K562 (cell line): ENCODE measurements around the gene MAP3K6. TPM values are rescaled to one million over a fixed set of nuclear protein-coding genes. Genes with fewer than 3 reads are reported as not detected.
A peak's percentile ranks its signal among the peaks of the same experiment; 100 is the strongest.

ENCODE experiments used
- ATAC-seq: fragments of 200-7000 bp; cut with Tn5 transposase; 3 replicates; pipeline ENCODE4 v1.9.1; 2020; ENCODE audit warnings: moderate library complexity
- BruUV-seq: library from RNA; stranded (reverse); fragments of 400-500 nt; replicated peaks from 2 replicates; lab custom pipeline; 2021; lab: Mats Ljungman, UMichigan
- CTCF ChIA-PET: fragments of 300-600 bp; formaldehyde crosslinking; extraction: SDS; loops from one replicate; lab custom pipeline; 2021; ENCODE audit warnings: low intra/inter-chr PET ratio; lab: Yijun Ruan, JAX
- POLR2A ChIA-PET: fragments of 300-600, 350-650 bp; sonication (Branson Sonifier 250); formaldehyde crosslinking; extraction: SDS; loops from one replicate; lab custom pipeline; 2021; ENCODE audit warnings: antibody characterized with exemption, inconsistent platforms; lab: Yijun Ruan, JAX
- DNase-seq, 4 experiments: peaks; one replicate each; pipeline versions ENCODE4 v3.0.0 to v3.0.0-alpha.2; 2011 to 2018; ENCODE audit warnings: low spot score in 3 of 4, mixed read lengths in 3 of 4; ENCODE audit errors: extremely low read depth in 1 of 4
- FAIRE-seq: peaks from 2 replicates; lab custom pipeline; 2011; peaks lifted over from hg19 to GRCh38; lab: Jason Lieb, UNC
- H2AFZ ChIP-seq: 2 replicates; pipeline ENCODE4 v1.6.0; 2011; ENCODE audit warnings: low read depth, low read length, control low read depth, inconsistent platforms
- H3K27ac ChIP-seq: fragments of 200-600 bp; 3 replicates; pipeline ENCODE4 v1.8.0; 2011; ENCODE audit warnings: low read depth, mild to moderate bottlenecking, control low read depth, inconsistent platforms, low read length, moderate library complexity, mixed read lengths; ENCODE audit errors: extremely low read depth
- H3K27me3 ChIP-seq, 2 experiments: fragments of 300-600 bp in 1 of 2; 2 replicates in 1 of 2; 3 replicates in 1 of 2; pipeline versions ENCODE4 v1.6.0 to v1.8.0; 2011; ENCODE audit warnings: inconsistent platforms in 2 of 2, low read length in 2 of 2, mild to moderate bottlenecking in 1 of 2, mixed read lengths in 1 of 2, moderate library complexity in 1 of 2; ENCODE audit not compliant: control insufficient read depth in 2 of 2, insufficient read depth in 2 of 2
- H3K36me3 ChIP-seq: fragments of 300-600 bp; 3 replicates; pipeline ENCODE4 v1.8.0; 2011; ENCODE audit warnings: mild to moderate bottlenecking, low read length, inconsistent platforms; ENCODE audit not compliant: control insufficient read depth, insufficient read depth
- H3K4me1 ChIP-seq, 2 experiments: fragments of 200-600 bp in 1 of 2; replicated peaks in 1 of 2; 2 replicates in 1 of 2; 3 replicates in 1 of 2; pipeline versions ENCODE4 v1.5.1 to v1.8.0; 2011; ENCODE audit warnings: inconsistent platforms in 2 of 2, low read length in 2 of 2, mild to moderate bottlenecking in 1 of 2, mixed read lengths in 1 of 2, moderate library complexity in 1 of 2; ENCODE audit not compliant: control insufficient read depth in 2 of 2, insufficient read depth in 2 of 2
- H3K4me2 ChIP-seq: 2 replicates; pipeline ENCODE4 v1.6.1; 2011; ENCODE audit warnings: low read length, control low read depth, inconsistent platforms, mixed read lengths; ENCODE audit not compliant: insufficient read depth
- H3K4me3 ChIP-seq: fragments of 200-600 bp; sonication (generic), shearing (Covaris generic); 2 replicates; pipeline ENCODE4 v1.5.1; 2016; ENCODE audit warnings: control low read depth, inconsistent platforms
- H3K79me2 ChIP-seq: fragments of 200-600 bp; 3 replicates; pipeline ENCODE4 v1.8.0; 2011; ENCODE audit warnings: low read length, inconsistent platforms; ENCODE audit not compliant: control insufficient read depth, insufficient read depth
- H3K9ac ChIP-seq, 2 experiments: 2 replicates each; pipeline versions ENCODE4 v1.6.0 to v1.6.1; 2011; ENCODE audit warnings: low read depth in 2 of 2, low read length in 2 of 2, control low read depth in 1 of 2, inconsistent platforms in 1 of 2, mild to moderate bottlenecking in 1 of 2, mixed read lengths in 1 of 2; ENCODE audit not compliant: insufficient read depth in 1 of 2
- H3K9me1 ChIP-seq: one replicate; pipeline ENCODE4 v1.6.0; 2011; ENCODE audit warnings: inconsistent platforms, mild to moderate bottlenecking, low read length, moderate library complexity; ENCODE audit not compliant: control insufficient read depth, insufficient read depth
- H3K9me3 ChIP-seq: replicated peaks from 2 replicates; pipeline ENCODE4 v1.5.1; 2011; ENCODE audit warnings: low read depth, low read length, inconsistent platforms; ENCODE audit not compliant: control insufficient read depth, insufficient read depth
- H4K20me1 ChIP-seq: replicated peaks from 2 replicates; pipeline ENCODE4 v1.6.1; 2011; ENCODE audit warnings: low read length, inconsistent platforms, mixed read lengths; ENCODE audit not compliant: control insufficient read depth, insufficient read depth
- CBX2 ChIP-seq: fragments of 200-600 bp; sonication (generic); IDR thresholded peaks from one replicate; pipeline ENCODE4 v1.6.1; 2012; ENCODE audit warnings: mild to moderate bottlenecking, low read length, inconsistent platforms; ENCODE audit not compliant: insufficient read depth, poor library complexity, severe bottlenecking
- MAZ ChIP-seq, 2 experiments: fragments of 450-650 bp in 1 of 2; sonication (generic) in 1 of 2; formaldehyde crosslinking; IDR thresholded peaks in 1 of 2; conservative IDR thresholded peaks in 1 of 2; 2 replicates each; pipeline versions ENCODE4 v1.4.0 to v1.5.0; 2020; ENCODE audit warnings: mild to moderate bottlenecking in 1 of 2, missing genetic modification reagents in 1 of 2
- MCM7 ChIP-seq, 2 experiments: fragments of 450-650 bp; IDR thresholded peaks; 2 replicates each; pipeline ENCODE4 v1.6.1; 2016 to 2018
- MLLT1 ChIP-seq, 2 experiments: fragments of 450-650 bp; IDR thresholded peaks; 2 replicates each; pipeline ENCODE4 v1.6.1; 2016
- RBFOX2 ChIP-seq: fragments of 200-400 bp; formaldehyde crosslinking; IDR thresholded peaks from 2 replicates; pipeline ENCODE4 v1.6.1; 2017; ENCODE audit warnings: low read depth, mild to moderate bottlenecking, low read length, moderate library complexity
- TSHZ1 ChIP-seq: fragments of 250-450 bp; sonication (Bioruptor Pico); IDR thresholded peaks from 2 replicates; pipeline ENCODE4 v1.4.0; 2020; ENCODE audit warnings: mild to moderate bottlenecking, moderate library complexity
- ZNF224 ChIP-seq: sonication (generic); formaldehyde crosslinking; IDR thresholded peaks from 2 replicates; pipeline ENCODE4 v1.8.0; 2022; ENCODE audit warnings: mild to moderate bottlenecking, missing genetic modification reagents
- ZNF398 ChIP-seq: fragments of 250-450 bp; sonication (Bioruptor Pico); IDR thresholded peaks from 2 replicates; pipeline ENCODE4 v1.8.0; 2021; ENCODE audit warnings: moderate library complexity, mild to moderate bottlenecking, inconsistent platforms
- WGBS: fragments of 100-300 bp; shearing (Covaris generic); methylation state at CpG from one replicate; pipeline ENCODE4 v1.1.6; 2016; ENCODE audit warnings: low coverage, mixed read lengths; ENCODE audit not compliant: insufficient coverage; ENCODE audit errors: missing lambda C conversion rate; 5-methylcytosine and 5-hydroxymethylcytosine counted together
- in situ Hi-C: fragments of 300-500 bp; cut with MboI; formaldehyde crosslinking; loops from 4 replicates; pipeline ENCODE4 v1.15.0; 2018; ENCODE audit warnings: inconsistent platforms, mixed read lengths
- intact Hi-C: fragments of 100-400 bp; cut with micrococcal nuclease; formaldehyde crosslinking; loops from 2 replicates; pipeline ENCODE4 v1.14.2; 2022
- polyA plus RNA-seq, 8 experiments: library from polyadenylated mRNA; depleted of rRNA in 4 of 8; stranded (reverse) in 5 of 8; unstranded in 3 of 8; fragments of >200 nt; fragmentation: Nextera tagmentation in 2 of 8; fragmentation: Illumina TruSeq in 1 of 8; extraction: Ambion mirVana in 2 of 8; extraction: Trizol in 1 of 8; gene quantifications; 2 replicates each; pipeline versions ENCODE4 v1.2.1 to v1.2.3, GENCODE V29; 2011 to 2014; ENCODE audit warnings: inconsistent platforms in 1 of 8, missing spikeins in 1 of 8
- total RNA-seq, 7 experiments: library from RNA; depleted of rRNA in 6 of 7; stranded (reverse); fragments of >200 nt in 6 of 7; fragmentation: Illumina TruSeq in 2 of 7; extraction: Trizol in 2 of 7; gene quantifications; 2 replicates each; pipeline versions ENCODE4 v1.2.1 to v1.2.3, GENCODE V29; 2011 to 2021; ENCODE audit warnings: low replicate concordance in 1 of 7

The MAP3K6 gene
- total and polyA plus RNA-seq, 9 of the 15 experiments (the other 6 are each of a cell fraction or from before 2014, with no cell fraction given) = 0.99 to 21.9 (median 7.0) TPM

- TF ChIP-seq MAZ (CRISPR knock-in tag; conservative IDR thresholded peaks at IDR 0.05 in 1 of 2, IDR thresholded peaks at IDR 0.05 in 1 of 2) (peak in 1 of 2 experiments; percentile 62; a peak in 2 of 4 replicates), MCM7 (IDR thresholded peaks at IDR 0.05) (no peak)
Observed at GRCh38 chr1:27350663-27351540, 15.9 kb downstream of the MAP3K6 start (continued).

- intact Hi-C loops (no loop called here), in situ Hi-C loops (no loop called here)
- peak overlapping the region; percentile 96 for H2AFZ ChIP-seq
- no peaks in the 10 kb centered on the region for H3K36me3 ChIP-seq
- ChIA-PET CTCF (no interaction called here), POLR2A (interaction anchor here (0.9 to 4.4 kb wide), 9 partner anchors 8 to 23 kb away, joined by 3 to 19 read pairs (median 8); partner anchors contain the start of genes MAP3K6 and SYTL1)
- peaks cover 15 to 52% of the 10 kb centered on the region in 2 experiments; a peak in 4 of 5 replicates for H3K4me1 ChIP-seq
- 82% methylated on average over 47 of the region's 84 CpGs for whole genome bisulfite sequencing
- ATAC-seq (peak; percentile 10), DNase-seq (no peak), FAIRE-seq (peak; percentile 6)
- no peaks in the 10 kb centered on the region for H3K9me1 ChIP-seq
- H3K4me3 ChIP-seq = no peak overlapping the region
- H3K9me3 ChIP-seq = no peaks in the 10 kb centered on the region
- H3K27me3 ChIP-seq = no peaks in the 10 kb centered on the region
- peak overlapping the region in 1 of 2 experiments; percentile 90; a peak in 2 of 4 replicates for H3K9ac ChIP-seq
- H3K4me2 ChIP-seq = peak overlapping the region; percentile 61; the same call in 1 of the 2 replicates
- H3K27ac ChIP-seq = no peak overlapping the region
- no peaks in the 10 kb centered on the region for H4K20me1 ChIP-seq
- no peaks in the 10 kb centered on the region for H3K79me2 ChIP-seq
- BruUV-seq = no TSS peak
- TF ChIP-seq CBX2 (no peak), ZNF224 (CRISPR knock-in tag) (no peak), ZNF398 (no peak), RBFOX2 (peak; percentile 13; the same call in 1 of the 2 replicates), MLLT1 (IDR thresholded peaks at IDR 0.05) (0 out of 4 replicates have a peak, but pooled peaks of 1 of the 2 experiments have one; percentile 41), TSHZ1 (CRISPR knock-in tag) (no peak)
Observed at GRCh38 chr1:27349784-27350662, 16.7 kb downstream of the MAP3K6 start.
